NB4 (cell line): ENCODE results near the gene L1CAM.

Experiments used
- MYC ChIP-seq: IDR thresholded peaks from 2 replicates; pipeline ENCODE4 v1.6.1; 2011; ENCODE audit warnings: low read depth, low read length
- POLR2A ChIP-seq: IDR thresholded peaks from 2 replicates; pipeline ENCODE4 v1.6.1; 2011; ENCODE audit warnings: mild to moderate bottlenecking; ENCODE audit not compliant: insufficient read length; ENCODE audit errors: extremely low read depth
- TF ChIP-seq, protein P1 (sequence below): IDR thresholded peaks from one replicate; pipeline ENCODE4 v1.5.1; 2012; ENCODE audit warnings: low read depth, low read length
- TF ChIP-seq, protein P2 (sequence below): IDR thresholded peaks from 2 replicates; pipeline ENCODE4 v1.6.1; 2011; ENCODE audit warnings: low read depth, low read length

DNA sequence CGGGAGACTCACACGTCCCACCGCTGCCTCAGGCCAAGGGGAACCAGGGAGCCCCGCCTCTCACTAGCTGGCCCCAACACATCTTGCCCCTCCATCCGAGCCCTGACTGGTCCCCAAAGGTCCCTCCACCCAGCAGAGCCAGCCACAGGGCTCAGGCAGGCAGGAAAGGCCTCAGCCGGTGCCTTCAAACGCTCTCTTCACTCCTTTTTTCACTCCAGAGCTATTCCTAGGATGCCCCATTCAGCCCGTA, 41.6 kb upstream of the L1CAM start:
- TF ChIP-seq, protein P1, sequence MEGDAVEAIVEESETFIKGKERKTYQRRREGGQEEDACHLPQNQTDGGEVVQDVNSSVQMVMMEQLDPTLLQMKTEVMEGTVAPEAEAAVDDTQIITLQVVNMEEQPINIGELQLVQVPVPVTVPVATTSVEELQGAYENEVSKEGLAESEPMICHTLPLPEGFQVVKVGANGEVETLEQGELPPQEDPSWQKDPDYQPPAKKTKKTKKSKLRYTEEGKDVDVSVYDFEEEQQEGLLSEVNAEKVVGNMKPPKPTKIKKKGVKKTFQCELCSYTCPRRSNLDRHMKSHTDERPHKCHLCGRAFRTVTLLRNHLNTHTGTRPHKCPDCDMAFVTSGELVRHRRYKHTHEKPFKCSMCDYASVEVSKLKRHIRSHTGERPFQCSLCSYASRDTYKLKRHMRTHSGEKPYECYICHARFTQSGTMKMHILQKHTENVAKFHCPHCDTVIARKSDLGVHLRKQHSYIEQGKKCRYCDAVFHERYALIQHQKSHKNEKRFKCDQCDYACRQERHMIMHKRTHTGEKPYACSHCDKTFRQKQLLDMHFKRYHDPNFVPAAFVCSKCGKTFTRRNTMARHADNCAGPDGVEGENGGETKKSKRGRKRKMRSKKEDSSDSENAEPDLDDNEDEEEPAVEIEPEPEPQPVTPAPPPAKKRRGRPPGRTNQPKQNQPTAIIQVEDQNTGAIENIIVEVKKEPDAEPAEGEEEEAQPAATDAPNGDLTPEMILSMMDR: no peak
- no peak for TF ChIP-seq POLR2A
- TF ChIP-seq, protein P2, sequence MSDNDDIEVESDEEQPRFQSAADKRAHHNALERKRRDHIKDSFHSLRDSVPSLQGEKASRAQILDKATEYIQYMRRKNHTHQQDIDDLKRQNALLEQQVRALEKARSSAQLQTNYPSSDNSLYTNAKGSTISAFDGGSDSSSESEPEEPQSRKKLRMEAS: no peak
- no peak for TF ChIP-seq MYC
